ENCODE measurements around the gene SLC12A4. TPM values are rescaled to one million over a fixed set of nuclear protein-coding genes. Genes with fewer than 3 reads are reported as not detected.
A peak's percentile ranks its signal among the peaks of the same experiment; 100 is the strongest.
"Not testable (repeated sequence)": the region's sequence is repeated elsewhere in the genome, so short reads cannot be mapped to it uniquely, and the experiment has no call there.

The SLC12A4 gene
- total RNA-seq, 2 experiments from 2014 or later = 37.9 to 40.0 TPM

DNA sequence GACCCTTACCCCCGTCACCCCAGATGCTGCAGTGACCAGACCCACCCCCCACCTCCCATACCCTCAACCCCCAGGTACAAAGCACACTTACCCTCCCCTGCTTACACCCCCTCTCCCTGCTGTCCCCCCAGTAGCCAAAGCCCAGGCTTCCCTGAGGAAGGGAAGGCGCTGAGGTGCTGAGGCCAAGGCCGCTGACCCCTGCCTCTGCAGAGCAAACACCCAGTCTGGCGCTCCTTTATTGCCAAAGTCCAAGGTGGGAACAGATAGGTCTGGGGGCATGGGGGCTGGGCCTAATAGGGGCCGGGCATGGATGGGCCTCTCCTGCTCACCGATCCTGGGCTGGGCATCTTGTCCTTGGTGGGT, 25.2 kb downstream of the SLC12A4 start:
- H3K9me3 Mint-ChIP-seq = no peaks in the 10 kb centered on the region
- H3K36me3 Mint-ChIP-seq (ENCODE audit: low read depth) = peaks cover 29% of the 10 kb centered on the region
- H3K4me3 Mint-ChIP-seq = no peak overlapping the region
- no peak overlapping the region for H3K27ac Mint-ChIP-seq
- H3K27me3 Mint-ChIP-seq = no peaks in the 10 kb centered on the region
- ChIA-PET CTCF (interaction anchor here (0.9 to 2.5 kb wide), 3 partner anchors 22 to 59 kb away, joined by 4 to 11 read pairs (median 4); no protein-coding TSS in a partner anchor), POLR2A (interaction anchor here (1.0 kb wide), 1 partner anchor 80 kb away, joined by 3 read pairs; the partner anchor contains the start of genes DDX28 and DUS2)
- DNase-seq = no peak
- H3K4me1 Mint-ChIP-seq = peaks cover 27% of the 10 kb centered on the region

GRCh38 chr16:67942510-67943255, 25.8 kb downstream of the SLC12A4 start:
- peaks cover 27% of the 10 kb centered on the region for H3K4me1 Mint-ChIP-seq
- ChIA-PET CTCF (interaction anchor here (0.7 to 2.5 kb wide), 14 partner anchors 8 to 127 kb away, joined by 3 to 11 read pairs (median 4); partner anchors contain the start of gene NRN1L), POLR2A (interaction anchor here (1.0 kb wide), 1 partner anchor 81 kb away, joined by 3 read pairs; the partner anchor contains the start of genes DDX28 and DUS2)
- H3K27ac Mint-ChIP-seq = no peak overlapping the region
- H3K9me3 Mint-ChIP-seq = no peaks in the 10 kb centered on the region
- H3K27me3 Mint-ChIP-seq = no peaks in the 10 kb centered on the region
- H3K36me3 Mint-ChIP-seq (ENCODE audit: low read depth) = peaks cover 25% of the 10 kb centered on the region
- DNase-seq = no peak
- no peak overlapping the region for H3K4me3 Mint-ChIP-seq

DNA sequence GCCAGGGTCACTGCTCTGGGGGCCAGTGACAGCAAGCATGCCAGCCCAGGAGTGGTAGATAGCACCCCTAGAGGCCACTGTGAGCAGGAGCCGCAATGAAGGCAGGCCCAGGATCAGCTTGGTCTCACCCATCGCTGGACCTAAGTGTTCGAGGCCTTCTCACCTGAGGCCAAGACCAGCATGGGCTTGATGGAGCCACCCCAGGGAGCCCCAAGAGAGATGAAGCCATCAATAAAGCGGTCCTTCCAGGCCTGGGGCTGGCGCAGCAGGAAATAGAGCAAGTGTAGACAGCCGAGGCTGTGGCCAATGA, 26.3 kb downstream of the SLC12A4 start:
- peaks cover 27% of the 10 kb centered on the region for H3K36me3 Mint-ChIP-seq (ENCODE audit: low read depth)
- no peaks in the 10 kb centered on the region for H3K27me3 Mint-ChIP-seq
- DNase-seq = peak; percentile 46
- H3K4me1 Mint-ChIP-seq = peaks cover 31% of the 10 kb centered on the region
- POLR2A ChIA-PET = interaction anchor here (1.0 kb wide), 1 partner anchor 81 kb away, joined by 3 read pairs; the partner anchor contains the start of genes DDX28 and DUS2
- CTCF ChIA-PET = interaction anchor here (0.7 to 2.5 kb wide), 13 partner anchors 9 to 127 kb away, joined by 3 to 11 read pairs (median 5); partner anchors contain the start of gene NRN1L
- H3K4me3 Mint-ChIP-seq = no peak overlapping the region
- H3K9me3 Mint-ChIP-seq = no peaks in the 10 kb centered on the region
- H3K27ac Mint-ChIP-seq = peak overlapping the region; percentile 66

DNA sequence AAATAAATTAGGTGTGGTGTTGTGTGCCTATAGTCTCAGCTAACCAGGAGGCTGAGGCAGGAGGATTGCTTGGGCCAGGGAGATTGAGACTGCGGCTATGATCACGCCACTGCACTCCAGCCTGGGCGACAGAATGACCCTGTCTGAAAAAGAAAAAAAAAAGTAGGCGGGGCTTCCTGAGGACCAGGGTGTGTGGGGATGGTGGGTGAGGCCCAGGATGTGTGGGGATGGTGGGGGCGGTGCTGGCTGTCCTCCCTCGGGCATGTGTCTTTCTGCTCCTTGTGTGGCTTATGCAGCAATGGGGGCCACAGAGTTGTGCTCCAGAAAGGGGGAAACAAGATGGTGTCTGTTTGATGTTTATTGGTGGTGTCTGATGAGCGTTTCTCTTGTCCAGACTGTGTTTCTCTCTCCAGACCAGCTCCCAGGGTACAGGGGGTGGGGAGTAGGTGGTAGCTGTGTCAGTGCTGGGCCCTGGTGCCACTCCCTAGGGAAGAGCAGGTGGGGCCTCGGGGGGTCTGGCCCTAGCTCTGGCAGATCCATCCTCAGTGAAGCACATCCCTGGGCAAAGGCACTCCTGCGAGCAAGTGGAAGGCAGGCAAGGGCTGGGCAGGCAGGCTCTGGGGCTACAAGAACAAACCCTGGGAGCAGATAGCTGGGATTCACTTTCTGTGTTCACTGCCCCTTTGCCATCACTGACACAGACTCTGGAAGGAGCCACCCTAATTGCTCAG, 26.8 kb downstream of the SLC12A4 start:
- ChIA-PET POLR2A (interaction anchor here (0.6 to 1.3 kb wide), 4 partner anchors 12 to 99 kb away, joined by 3 read pairs; partner anchors contain the start of genes PSKH1 and SLC12A4), CTCF (interaction anchor here (0.7 to 2.7 kb wide), 18 partner anchors 9 to 144 kb away, joined by 3 to 11 read pairs (median 4); partner anchors contain the start of genes CTRL and NRN1L)
- no peak overlapping the region for H3K4me3 Mint-ChIP-seq
- H3K27me3 Mint-ChIP-seq = no peaks in the 10 kb centered on the region
- H3K9me3 Mint-ChIP-seq = no peaks in the 10 kb centered on the region
- no peak for DNase-seq
- peaks cover 35% of the 10 kb centered on the region for H3K4me1 Mint-ChIP-seq
- peak overlapping the region; percentile 66 for H3K27ac Mint-ChIP-seq
- peaks cover 31% of the 10 kb centered on the region for H3K36me3 Mint-ChIP-seq (ENCODE audit: low read depth)

DNA sequence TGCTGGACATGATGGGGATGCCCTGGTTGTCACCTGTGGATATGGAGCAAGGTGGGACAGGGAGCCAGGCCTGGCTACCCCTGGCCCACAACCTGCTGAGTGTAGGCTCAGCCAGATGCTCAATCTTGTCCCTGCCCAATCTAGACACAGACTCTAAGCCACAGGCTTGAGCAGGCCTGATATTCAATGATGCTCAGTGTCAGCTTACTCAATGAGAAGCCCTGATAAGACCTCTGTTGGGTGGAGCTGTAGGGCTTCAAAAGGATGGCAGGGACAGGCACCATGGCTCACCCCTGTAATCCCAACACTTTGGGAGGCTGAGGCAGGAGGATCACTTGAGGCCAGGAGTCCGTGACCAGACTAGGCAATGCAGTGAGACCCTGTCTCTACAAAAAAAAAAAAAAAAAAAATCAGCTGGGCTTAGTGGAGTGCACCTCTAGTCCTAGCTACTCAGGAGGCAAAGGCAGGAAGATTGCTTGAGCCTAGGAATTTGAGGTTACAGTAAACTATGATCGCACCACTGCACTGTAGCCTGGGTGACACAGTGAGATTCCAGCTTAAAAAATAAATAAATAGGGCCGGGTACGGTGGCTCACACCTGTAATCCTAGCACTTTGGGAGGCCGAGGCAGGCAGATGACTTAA, 27.9 kb downstream of the SLC12A4 start:
- no peaks in the 10 kb centered on the region for H3K9me3 Mint-ChIP-seq
- no peaks in the 10 kb centered on the region for H3K27me3 Mint-ChIP-seq
- peaks cover 35% of the 10 kb centered on the region for H3K36me3 Mint-ChIP-seq (ENCODE audit: low read depth)
- no peak for DNase-seq
- H3K27ac Mint-ChIP-seq = peak overlapping the region; percentile 29
- H3K4me1 Mint-ChIP-seq = peaks cover 36% of the 10 kb centered on the region
- CTCF ChIA-PET = interaction anchor here (0.7 to 2.7 kb wide), 12 partner anchors 8 to 404 kb away, joined by 3 to 10 read pairs (median 5); partner anchors contain the start of genes CTRL and NRN1L
- H3K4me3 Mint-ChIP-seq = no peak overlapping the region
- POLR2A ChIA-PET = interaction anchor here (1.1 to 1.8 kb wide), 6 partner anchors 10 to 124 kb away, joined by 3 to 4 read pairs (median 3); partner anchors contain the start of genes DDX28, DUS2 and SLC12A4

DNA sequence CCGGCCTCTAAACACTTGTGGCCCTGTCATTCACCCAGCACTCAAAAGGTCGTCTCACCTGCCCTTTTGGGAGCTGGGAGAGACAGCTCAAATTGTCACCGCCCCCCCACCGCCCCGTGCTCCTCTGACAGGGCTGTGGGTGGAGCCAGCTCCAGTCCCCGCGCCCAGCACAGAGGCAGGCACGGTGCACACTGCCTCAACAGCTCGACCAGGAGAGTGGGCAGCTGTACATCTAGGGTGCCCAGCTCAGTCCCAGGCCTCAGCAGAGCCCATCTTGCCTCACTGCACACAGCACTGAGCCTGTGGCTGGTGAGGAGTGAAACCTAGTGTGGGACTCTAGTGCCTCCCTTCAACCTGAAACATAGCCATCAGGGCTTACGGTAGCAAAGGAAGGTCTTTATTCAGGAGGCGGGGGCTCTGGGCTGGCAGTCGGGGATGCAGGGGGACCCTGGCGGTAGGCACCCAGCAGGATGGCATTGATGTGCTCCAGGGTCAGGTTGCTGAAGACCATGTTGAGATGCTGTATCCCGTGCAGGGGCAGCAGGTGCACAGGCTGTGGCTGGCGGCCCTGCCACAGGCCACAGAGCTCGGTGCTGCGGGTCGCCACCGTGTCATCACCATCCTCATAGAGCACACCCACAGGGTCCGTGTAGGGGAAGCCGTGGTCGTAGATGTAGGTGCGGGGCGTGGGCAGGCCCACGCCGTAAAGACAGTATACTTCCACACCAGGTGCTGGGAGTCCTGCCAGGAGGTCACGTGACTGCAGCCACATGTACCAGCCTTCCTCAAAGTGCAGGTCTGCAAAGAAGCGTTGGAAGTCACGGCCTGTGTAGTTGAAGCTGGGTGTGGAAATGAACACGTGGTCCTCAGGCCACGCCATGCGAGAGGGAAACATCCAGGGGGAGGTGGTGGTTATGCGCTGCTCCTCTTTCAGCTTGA, 28.7 kb downstream of the SLC12A4 start:
- Mint-ChIP-seq H3K4me3 (no peak overlapping the region), H3K27me3 (no peaks in the 10 kb centered on the region), H3K27ac (peak overlapping the region; percentile 29), H3K9me3 (no peaks in the 10 kb centered on the region), H3K36me3 (ENCODE audit: low read depth) (peaks cover 43% of the 10 kb centered on the region), H3K4me1 (peaks cover 44% of the 10 kb centered on the region)
- no peak for DNase-seq
- ChIA-PET CTCF (interaction anchor here (0.7 to 2.7 kb wide), 6 partner anchors 11 to 419 kb away, joined by 3 to 10 read pairs (median 5); no protein-coding TSS in a partner anchor), POLR2A (interaction anchor here (1.1 to 1.8 kb wide), 5 partner anchors 9 to 125 kb away, joined by 3 to 4 read pairs (median 3); partner anchors contain the start of genes DDX28, DUS2 and SLC12A4)

DNA sequence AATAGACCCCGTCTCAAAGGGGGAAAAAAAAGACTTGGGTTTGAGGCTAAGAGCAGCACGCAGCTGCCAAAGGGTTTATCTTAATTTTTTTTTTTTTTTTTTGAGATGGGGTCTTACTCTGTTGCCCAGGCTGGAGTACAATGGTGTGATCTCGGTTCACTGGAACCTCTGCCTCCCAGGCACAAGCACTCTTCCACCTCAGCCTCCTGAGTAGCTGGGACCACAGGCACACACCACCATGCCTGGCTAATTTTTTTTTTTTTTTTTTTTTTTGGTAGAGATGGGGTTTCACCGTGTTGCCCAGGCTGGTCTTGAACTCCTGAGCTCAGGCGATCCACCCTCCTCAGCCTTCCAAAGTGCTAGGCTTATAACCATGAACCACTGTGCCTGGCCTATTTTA, 30.7 kb downstream of the SLC12A4 start:
- ChIA-PET CTCF (interaction anchor here (0.7 to 4.3 kb wide), 5 partner anchors 9 to 153 kb away, joined by 3 to 22 read pairs (median 6); partner anchors contain the start of gene NRN1L), POLR2A (interaction anchor here (3.1 to 3.9 kb wide), 3 partner anchors 46 to 105 kb away, joined by 22 to 32 read pairs (median 28); partner anchors contain the start of gene PSKH1)
- H3K9me3 Mint-ChIP-seq, H3K27me3 Mint-ChIP-seq, DNase-seq: not testable (repeated sequence)
- Mint-ChIP-seq H3K4me3 (peak overlapping the region; percentile 100), H3K4me1 (peaks cover 56% of the 10 kb centered on the region), H3K27ac (peak overlapping the region; percentile 97), H3K36me3 (ENCODE audit: low read depth) (peaks cover 52% of the 10 kb centered on the region)

GRCh38 chr16:67936880-67937605, 31.4 kb downstream of the SLC12A4 start:
- peak; percentile 88 for DNase-seq
- H3K36me3 Mint-ChIP-seq (ENCODE audit: low read depth) = peaks cover 55% of the 10 kb centered on the region
- H3K9me3 Mint-ChIP-seq = no peaks in the 10 kb centered on the region
- H3K4me3 Mint-ChIP-seq = peak overlapping the region; percentile 100
- no peaks in the 10 kb centered on the region for H3K27me3 Mint-ChIP-seq
- ChIA-PET POLR2A (interaction anchor here (0.6 to 5.2 kb wide), 42 partner anchors 10 to 691 kb away, joined by 3 to 42 read pairs (median 6); partner anchors contain the start of genes ATP6V0D1, CTCF, DDX28 and DPEP2), CTCF (interaction anchor here (0.7 to 4.3 kb wide), 11 partner anchors 8 to 375 kb away, joined by 3 to 22 read pairs (median 4); partner anchors contain the start of genes CTCF, DDX28, DUS2 and NFATC3)
- H3K27ac Mint-ChIP-seq = peak overlapping the region; percentile 97
- H3K4me1 Mint-ChIP-seq = peaks cover 54% of the 10 kb centered on the region

DNA sequence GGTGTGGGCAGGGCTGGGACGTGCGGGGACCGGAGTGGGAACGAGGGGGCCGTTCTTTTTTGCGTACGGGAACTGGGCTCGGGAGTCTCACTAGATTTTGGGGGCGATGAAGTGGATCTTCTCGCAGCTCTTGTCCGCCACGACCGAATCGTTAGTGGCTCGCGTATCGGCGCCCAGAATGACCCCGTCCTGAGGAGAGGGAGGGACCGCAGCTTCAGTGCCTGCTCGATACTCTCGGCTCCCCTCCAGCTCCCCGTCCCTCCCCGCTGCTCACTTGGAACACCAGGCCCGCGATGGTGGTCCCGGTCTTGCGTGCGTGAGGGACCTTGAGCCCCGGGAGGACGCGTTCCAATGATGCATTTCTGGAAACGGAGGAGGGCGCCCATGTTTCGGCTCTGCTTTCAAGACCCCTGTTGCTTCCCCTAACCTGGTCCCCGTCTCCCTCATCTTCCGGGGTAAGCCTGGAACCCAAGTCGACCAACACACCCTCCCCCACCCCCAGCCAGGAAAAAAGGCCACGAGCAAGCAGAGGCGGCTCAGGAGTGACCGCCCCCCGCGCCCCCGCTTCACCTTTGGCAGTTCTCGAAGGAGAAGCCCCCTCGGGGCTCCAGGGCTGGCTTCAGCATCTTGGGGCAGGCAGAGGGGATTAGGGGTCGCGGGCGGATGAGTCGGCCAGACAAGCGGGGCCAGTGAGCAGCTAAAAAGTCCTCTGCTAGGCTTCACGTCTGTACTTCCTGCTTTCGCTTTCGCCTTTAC, 32.1 kb downstream of the SLC12A4 start, which contains the start of gene PSMB10:
Gene PSMB10, minus strand, starts transcription at position 727 of the 756 bp plus-strand sequence. Its CDS starts 101 bp downstream, at position 626.
- CTCF ChIA-PET = interaction anchor here (0.5 to 4.3 kb wide), 20 partner anchors 10 to 415 kb away, joined by 3 to 22 read pairs (median 4); partner anchors contain the start of genes CTCF, DDX28, DUS2 and NFATC3
- no peak for DNase-seq
- POLR2A ChIA-PET = interaction anchor here (0.7 to 5.2 kb wide), 65 partner anchors 9 to 692 kb away, joined by 3 to 42 read pairs (median 5); partner anchors contain the start of genes ACD, ATP6V0D1, CTCF and DDX28
- H3K27me3 Mint-ChIP-seq = no peaks in the 10 kb centered on the region
- peaks cover 59% of the 10 kb centered on the region for H3K36me3 Mint-ChIP-seq (ENCODE audit: low read depth)
- H3K4me3 Mint-ChIP-seq = peak within 1 kb of the TSS; percentile 100
- peaks cover 47% of the 10 kb centered on the region for H3K4me1 Mint-ChIP-seq
- H3K27ac Mint-ChIP-seq = peak within 1 kb of the TSS; percentile 97
- no peaks in the 10 kb centered on the region for H3K9me3 Mint-ChIP-seq

Data from activated CD4-positive, alpha-beta memory T cell treated with anti-CD3 and anti-CD28 coated beads, Interleukin-2, amount 10 ng/mL, durations not matched to agents 7 days and 5 days (primary cell).